ENCODE data around the gene AQR.

GRCh38 chr15:34933432-34933975 is 36.0 kb downstream of the AQR start:
- no peak for TF ChIP-seq CTCF (IDR thresholded peaks at IDR 0.05; ENCODE audit: insufficient read depth, low read length)
- TF ChIP-seq GABPA (IDR thresholded peaks at IDR 0.05; ENCODE audit: low read depth): no peak
- no peak for TF ChIP-seq REST (IDR thresholded peaks at IDR 0.05; ENCODE audit: insufficient replicate concordance, low read depth)

Data from HL-60 (cell line).